ENCODE results near the gene DIP2A. TPM values are rescaled to one million over a fixed set of nuclear protein-coding genes. Genes with fewer than 3 reads are reported as not detected.

The DIP2A gene
- total and polyA plus RNA-seq, 2 experiments from 2014 or later, result 18.5 to 36.3 TPM

GRCh38 chr21:46552274-46552673, 93.6 kb downstream of the DIP2A start:
- Histone ChIP-seq H4K20me1 (replicated peaks; ENCODE audit: insufficient read depth) (no peaks in the 10 kb centered on the region), H3K36me3 (ENCODE audit: insufficient read depth) (no peaks in the 10 kb centered on the region), H3K4me3 (no peak overlapping the region), H3K27ac (ENCODE audit: low read depth) (no peak overlapping the region), H3F3A (replicated peaks; ENCODE audit: low read depth) (no peaks in the 10 kb centered on the region), H3K4me2 (no peak overlapping the region), H3K27me3 (ENCODE audit: insufficient read depth) (no peaks in the 10 kb centered on the region), H3K4me1 (ENCODE audit: insufficient read depth) (no peaks in the 10 kb centered on the region), H2AFZ (no peak overlapping the region), H3K9me2 (ENCODE audit: insufficient read depth) (no peaks in the 10 kb centered on the region), H3K79me2 (replicated peaks; ENCODE audit: insufficient read depth) (no peaks in the 10 kb centered on the region)
- DNase-seq (ENCODE audit: low spot score) (no peak), ATAC-seq (no peak)
- Mint-ChIP-seq H3K4me1 (no peaks in the 10 kb centered on the region), H3K36me3 (ENCODE audit: low read depth) (peaks cover 20% of the 10 kb centered on the region), H3K27me3 (ENCODE audit: insufficient read depth, low read depth, poor library complexity) (peaks cover 6% of the 10 kb centered on the region), H3K4me3 (no peak overlapping the region), H3K27ac (no peak overlapping the region), H3K9me3 (no peaks in the 10 kb centered on the region)
- no peak for TF ChIP-seq ZNF114 (CRISPR knock-in tag; IDR thresholded peaks at IDR 0.05)
- no peak for TF ChIP-seq EZH2phosphoT487 (IDR thresholded peaks at IDR 0.05; ENCODE audit: unreplicated experiment)
- no peak for TF ChIP-seq STAT1 (IDR thresholded peaks at IDR 0.05; ENCODE audit: unreplicated experiment)
- TF ChIP-seq ZNF462 (CRISPR knock-in tag; IDR thresholded peaks at IDR 0.05), result no peak
- no peak for TF ChIP-seq REST (IDR thresholded peaks at IDR 0.05; ENCODE audit: unreplicated experiment)
- no peak for TF ChIP-seq ZNF331 (CRISPR knock-in tag; IDR thresholded peaks at IDR 0.05; ENCODE audit: low read depth)
- TF ChIP-seq CTCF (conservative IDR thresholded peaks at IDR 0.05; ENCODE audit: low read depth in 2 of 2), result no peak
- no peak for TF ChIP-seq POLR2AphosphoS5 (IDR thresholded peaks at IDR 0.05; ENCODE audit: low read depth)
- TF ChIP-seq JUNB (IDR thresholded peaks at IDR 0.05; ENCODE audit: unreplicated experiment), result no peak
- no peak for TF ChIP-seq NANOG (IDR thresholded peaks at IDR 0.05; ENCODE audit: borderline replicate concordance)

Data from GM23338 (cell line).